Measurements from ENCODE around the gene POLDIP2. TPM values are rescaled to one million over a fixed set of nuclear protein-coding genes. Genes with fewer than 3 reads are reported as not detected.

The POLDIP2 gene
- total and polyA plus RNA-seq, 2 of the 13 experiments (the other 11 are each of a cell fraction or from before 2014, with no cell fraction given) = 85.9 to 114 TPM

GRCh38 chr17:28357061-28357900, at the start of gene POLDIP2 (continued):
- no peak for TF ChIP-seq SOX13 (IDR thresholded peaks at IDR 0.05)
- peak in 1 of 2 experiments; percentile 39; a peak in 1 of 4 replicates for TF ChIP-seq SOX13 (CRISPR knock-in tag; conservative IDR thresholded peaks at IDR 0.05 in 1 of 2, IDR thresholded peaks at IDR 0.05 in 1 of 2)
- peak; percentile 68 for TF ChIP-seq ZNF792 (CRISPR knock-in tag; IDR thresholded peaks at IDR 0.05)
- no peak for TF ChIP-seq NR2F6 (IDR thresholded peaks at IDR 0.05)
- TF ChIP-seq NR2F6 (CRISPR knock-in tag; IDR thresholded peaks at IDR 0.05) = peak; percentile 45; the same call in 1 of the 2 replicates
- TF ChIP-seq GMEB2 (CRISPR knock-in tag; IDR thresholded peaks at IDR 0.05; ENCODE audit: low read depth) = no peak
- TF ChIP-seq TAF15 (IDR thresholded peaks at IDR 0.05; ENCODE audit: low read depth, low read length, poor library complexity, severe bottlenecking) = peak; percentile 37
- TF ChIP-seq KDM3A (CRISPR knock-in tag; IDR thresholded peaks at IDR 0.05; ENCODE audit: low read depth) = peak; percentile 47; the same call in 1 of the 2 replicates
- TF ChIP-seq ZNF7 (CRISPR knock-in tag; IDR thresholded peaks at IDR 0.05) = no peak
- TF ChIP-seq ERF (CRISPR knock-in tag; IDR thresholded peaks at IDR 0.05) = peak; percentile 82
- TF ChIP-seq ZNF577 (CRISPR knock-in tag; IDR thresholded peaks at IDR 0.05; ENCODE audit: borderline replicate concordance, low read depth) = no peak
- peak; percentile 73; the same call in 1 of the 2 replicates for TF ChIP-seq ZFP90 (CRISPR knock-in tag; IDR thresholded peaks at IDR 0.05; ENCODE audit: borderline replicate concordance)
- no peak for TF ChIP-seq ZC3H13 (CRISPR knock-in tag; IDR thresholded peaks at IDR 0.05)
- TF ChIP-seq NFKBIZ (CRISPR knock-in tag; IDR thresholded peaks at IDR 0.05) = no peak
- TF ChIP-seq FOXO1 (CRISPR knock-in tag; IDR thresholded peaks at IDR 0.05) = peak; percentile 76
- TF ChIP-seq RFXAP (CRISPR knock-in tag; IDR thresholded peaks at IDR 0.05; ENCODE audit: borderline replicate concordance) = peak; percentile 56; the same call in 1 of the 2 replicates
- TF ChIP-seq CBFB (CRISPR knock-in tag; IDR thresholded peaks at IDR 0.05) = peak; percentile 78
- no peak for TF ChIP-seq ZNF678 (CRISPR knock-in tag; IDR thresholded peaks at IDR 0.05)
- peak; percentile 91 for TF ChIP-seq KMT2A (CRISPR knock-in tag; IDR thresholded peaks at IDR 0.05)
- TF ChIP-seq SPEN (CRISPR knock-in tag; IDR thresholded peaks at IDR 0.05; ENCODE audit: low read depth) = peak; percentile 97
- TF ChIP-seq RERE (CRISPR knock-in tag; IDR thresholded peaks at IDR 0.05; ENCODE audit: low read depth) = 0 out of 2 replicates have a peak, but pooled peaks have one; percentile 26
- peak; percentile 91 for TF ChIP-seq POLR2G (IDR thresholded peaks at IDR 0.05; ENCODE audit: low read depth, low read length)
- peak; percentile 82; the same call in 1 of the 2 replicates for TF ChIP-seq ARNT2 (CRISPR knock-in tag; IDR thresholded peaks at IDR 0.05; ENCODE audit: low read depth)
- TF ChIP-seq ZNF235 (CRISPR knock-in tag; IDR thresholded peaks at IDR 0.05; ENCODE audit: borderline replicate concordance) = 0 out of 2 replicates have a peak, but pooled peaks have one; percentile 76
